H9 (cell line): Measurements from ENCODE around the gene PRRX2. TPM values are rescaled to one million over a fixed set of nuclear protein-coding genes. Genes with fewer than 3 reads are reported as not detected.

Experiments used
- DNase-seq: peaks from one replicate; pipeline ENCODE4 v3.0.0-alpha.2; 2017
- H2AFZ ChIP-seq: one replicate; pipeline ENCODE4 v1.6.1; 2013; ENCODE audit warnings: mild to moderate bottlenecking, low read length, control low read depth, moderate library complexity
- H2AK5ac ChIP-seq: 2 replicates; pipeline ENCODE4 v1.6.1; 2013; ENCODE audit warnings: low read length, control low read depth, mixed read lengths; ENCODE audit not compliant: insufficient read length
- H2BK120ac ChIP-seq: one replicate; pipeline ENCODE4 v1.6.1; 2013; ENCODE audit warnings: low read depth, mild to moderate bottlenecking, low read length, control low read depth, inconsistent platforms; ENCODE audit not compliant: poor library complexity, severe bottlenecking
- H2BK12ac ChIP-seq: 2 replicates; pipeline ENCODE4 v1.6.1; 2013; ENCODE audit warnings: low read length, control low read depth, mixed read lengths, low read depth; ENCODE audit not compliant: insufficient read length
- H2BK15ac ChIP-seq: 2 replicates; pipeline ENCODE4 v1.6.1; 2013; ENCODE audit warnings: low read depth, low read length, control low read depth
- H2BK20ac ChIP-seq: one replicate; pipeline ENCODE4 v1.6.1; 2013; ENCODE audit warnings: low read depth, mild to moderate bottlenecking, low read length, control low read depth, inconsistent platforms; ENCODE audit not compliant: poor library complexity, severe bottlenecking
- H2BK5ac ChIP-seq: 2 replicates; pipeline ENCODE4 v1.6.1; 2013; ENCODE audit warnings: low read length, control low read depth, mixed read lengths; ENCODE audit not compliant: insufficient read length
- H3K14ac ChIP-seq: 2 replicates; pipeline ENCODE4 v1.6.1; 2013; ENCODE audit warnings: low read length, control low read depth; ENCODE audit not compliant: insufficient read depth
- H3K18ac ChIP-seq: 2 replicates; pipeline ENCODE4 v1.6.1; 2013; ENCODE audit warnings: low read depth, mild to moderate bottlenecking, mixed read lengths, low read length, control low read depth; ENCODE audit not compliant: insufficient read length
- H3K23ac ChIP-seq: 2 replicates; pipeline ENCODE4 v1.6.1; 2013; ENCODE audit warnings: low read length, control low read depth, mixed read lengths, low read depth; ENCODE audit not compliant: insufficient read length
- H3K23me2 ChIP-seq: 2 replicates; pipeline ENCODE4 v1.6.1; 2013; ENCODE audit warnings: low read depth, mild to moderate bottlenecking, mixed read lengths, low read length, control low read depth; ENCODE audit not compliant: insufficient read length, poor library complexity, severe bottlenecking
- H3K27ac ChIP-seq: 2 replicates; pipeline ENCODE4 v1.5.1; 2013; ENCODE audit warnings: low read length, control low read depth, mixed read lengths, low read depth; ENCODE audit not compliant: insufficient read length
- H3K27me3 ChIP-seq: 2 replicates; pipeline ENCODE4 v1.6.1; 2013; ENCODE audit warnings: low read length, control low read depth, inconsistent platforms; ENCODE audit not compliant: insufficient read depth
- H3K4ac ChIP-seq: 2 replicates; pipeline ENCODE4 v1.6.1; 2013; ENCODE audit warnings: low read depth, mild to moderate bottlenecking, control low read depth, inconsistent platforms, low read length, moderate library complexity
- H3K4me1 ChIP-seq: 2 replicates; pipeline ENCODE4 v1.6.1; 2013; ENCODE audit warnings: low read length, control low read depth, inconsistent platforms; ENCODE audit not compliant: insufficient read depth
- H3K4me2 ChIP-seq: 2 replicates; pipeline ENCODE4 v1.6.1; 2013; ENCODE audit warnings: low read length, control low read depth, mixed read lengths; ENCODE audit not compliant: insufficient read length, insufficient read depth
- H3K56ac ChIP-seq: 2 replicates; pipeline ENCODE4 v1.6.1; 2013; ENCODE audit warnings: low read depth, mild to moderate bottlenecking, mixed read lengths, low read length, control low read depth; ENCODE audit not compliant: insufficient read length
- H3K79me1 ChIP-seq: 2 replicates; pipeline ENCODE4 v1.6.1; 2013; ENCODE audit warnings: low read depth, mild to moderate bottlenecking, moderate library complexity, low read length, control low read depth, inconsistent platforms; ENCODE audit not compliant: insufficient read depth, poor library complexity, severe bottlenecking
- H3K79me2 ChIP-seq: 2 replicates; pipeline ENCODE4 v1.6.1; 2013; ENCODE audit warnings: low read length, control low read depth, inconsistent platforms; ENCODE audit not compliant: insufficient read depth
- H3K9ac ChIP-seq: 2 replicates; pipeline ENCODE4 v1.6.1; 2013; ENCODE audit warnings: low read length, control low read depth, mixed read lengths; ENCODE audit not compliant: insufficient read length; ENCODE audit errors: extremely low read depth
- H3K9me3 ChIP-seq: one replicate; pipeline ENCODE4 v1.6.1; 2013; ENCODE audit warnings: low read depth, low read length, inconsistent platforms; ENCODE audit not compliant: control insufficient read depth
- H3T11ph ChIP-seq: one replicate; pipeline ENCODE4 v1.6.1; 2013; ENCODE audit warnings: mild to moderate bottlenecking, low read length, control low read depth, inconsistent platforms
- H4K20me1 ChIP-seq: one replicate; pipeline ENCODE4 v1.6.1; 2013; ENCODE audit not compliant: control insufficient read depth, insufficient read length, insufficient read depth
- H4K5ac ChIP-seq: 2 replicates; pipeline ENCODE4 v1.6.1; 2013; ENCODE audit warnings: low read depth, mild to moderate bottlenecking, mixed read lengths, low read length, control low read depth; ENCODE audit not compliant: insufficient read length
- H4K8ac ChIP-seq: replicated peaks from 2 replicates; pipeline ENCODE4 v1.6.1; 2013; ENCODE audit warnings: low read length, control low read depth, mixed read lengths, low read depth; ENCODE audit not compliant: insufficient read length
- H4K91ac ChIP-seq: 2 replicates; pipeline ENCODE4 v1.6.1; 2013; ENCODE audit warnings: low read depth, mild to moderate bottlenecking, moderate library complexity, mixed read lengths, low read length, control low read depth; ENCODE audit not compliant: insufficient read length
- H3K27ac Mint-ChIP-seq, 3 experiments: 2 replicates in 2 of 3; 3 replicates in 1 of 3; pipeline ENCODE4 v1.8.0; 2020 to 2021; ENCODE audit warnings: mixed read lengths in 3 of 3, mild to moderate bottlenecking in 1 of 3, moderate library complexity in 1 of 3
- H3K27me3 Mint-ChIP-seq: 2 replicates; pipeline ENCODE4 v1.8.0; 2021; ENCODE audit warnings: low read depth, mild to moderate bottlenecking, moderate library complexity, mixed read lengths
- H3K36me3 Mint-ChIP-seq, 3 experiments: 2 replicates in 2 of 3; 3 replicates in 1 of 3; pipeline ENCODE4 v1.8.0; 2020 to 2021; ENCODE audit warnings: low read depth in 3 of 3, mixed read lengths in 3 of 3; ENCODE audit not compliant: insufficient read depth in 1 of 3
- H3K4me1 Mint-ChIP-seq, 2 experiments: 2 replicates each; pipeline ENCODE4 v1.8.0; 2020; ENCODE audit warnings: mixed read lengths in 2 of 2
- H3K4me3 Mint-ChIP-seq, 2 experiments: 2 replicates in 1 of 2; 3 replicates in 1 of 2; pipeline ENCODE4 v1.8.0; 2020 to 2021; ENCODE audit warnings: mild to moderate bottlenecking in 2 of 2, mixed read lengths in 2 of 2, moderate library complexity in 1 of 2
- H3K9me3 Mint-ChIP-seq, 2 experiments: 2 replicates in 1 of 2; 3 replicates in 1 of 2; pipeline ENCODE4 v1.8.0; 2020; ENCODE audit warnings: mild to moderate bottlenecking in 2 of 2, mixed read lengths in 2 of 2, moderate library complexity in 1 of 2
- CTCF ChIP-seq: fragments of 200-600 bp; sonication (generic); conservative IDR thresholded peaks from 3 replicates; pipeline ENCODE4 v1.8.0; 2021; ENCODE audit warnings: antibody characterized with exemption, mild to moderate bottlenecking
- WGBS: extraction: QIAGEN DNeasy Blood & Tissue Kit; methylation state at CpG from one replicate; pipeline ENCODE4 v1.1.7; 2013; ENCODE audit warnings: missing lambda C conversion rate, low lambda C conversion rate, mixed read lengths; ENCODE audit not compliant: insufficient read length; ENCODE audit errors: extremely low coverage; 5-methylcytosine and 5-hydroxymethylcytosine counted together
- total RNA-seq: library from RNA; stranded (reverse); gene quantifications from 2 replicates; pipeline ENCODE4 v1.2.1, GENCODE V29; 2021

Gene PRRX2
- total RNA-seq, 1 experiment from 2014 or later, result 3.9 TPM

DNA sequence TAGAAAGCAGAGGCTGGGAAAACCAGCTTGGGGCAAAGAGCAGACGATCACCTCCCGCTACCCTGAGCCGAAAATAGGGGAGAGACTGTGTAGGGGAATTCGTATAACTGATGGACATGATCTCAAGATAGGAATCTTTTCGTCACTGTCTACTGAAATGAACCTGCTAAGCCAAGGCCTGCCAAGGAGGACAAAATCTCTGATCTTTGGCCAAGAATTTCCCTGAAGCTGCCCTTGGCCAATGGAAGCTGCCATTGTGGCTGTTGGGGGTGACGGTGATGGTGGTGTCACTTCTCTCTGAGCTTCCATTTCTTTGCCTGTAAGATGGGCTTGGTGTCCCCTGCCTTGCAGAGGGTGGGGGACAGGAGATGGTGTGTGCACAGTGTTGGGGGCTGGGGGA is 90.7 kb downstream of the PRRX2 start:
- Histone ChIP-seq H2AK5ac (no peak overlapping the region), H4K5ac (no peak overlapping the region), H3K56ac (no peak overlapping the region), H2AFZ (no peak overlapping the region), H3K4me1 (peaks cover 6% of the 10 kb centered on the region; the same call in 1 of the 2 replicates), H3K9me3 (no peaks in the 10 kb centered on the region), H4K91ac (no peak overlapping the region), H3K23ac (no peak overlapping the region), H2BK120ac (no peak overlapping the region), H2BK12ac (no peak overlapping the region), H3K23me2 (no peaks in the 10 kb centered on the region), H3K27me3 (no peaks in the 10 kb centered on the region), H3K4ac (no peak overlapping the region), H4K20me1 (no peaks in the 10 kb centered on the region), H2BK15ac (no peak overlapping the region), H2BK20ac (no peak overlapping the region), H3K9ac (no peak overlapping the region), H4K8ac (no peak overlapping the region), H3K4me2 (no peak overlapping the region), H3K18ac (no peak overlapping the region), H3K79me2 (no peaks in the 10 kb centered on the region), H3K79me1 (no peaks in the 10 kb centered on the region), H3K27ac (no peak overlapping the region), H3T11ph (no peak overlapping the region), H3K14ac (no peak overlapping the region; the same call in 1 of the 2 replicates), H2BK5ac (no peak overlapping the region)
- no peak for DNase-seq
- Mint-ChIP-seq H3K36me3 (no peaks in the 10 kb centered on the region), H3K4me1 (peaks cover 16 to 19% of the 10 kb centered on the region in 2 experiments), H3K27me3 (peaks cover 14% of the 10 kb centered on the region), H3K9me3 (no peaks in the 10 kb centered on the region), H3K4me3 (no peak overlapping the region), H3K27ac (no peak overlapping the region)
- TF ChIP-seq CTCF, result no peak
- WGBS, result no CpG with 5 or more reads among the region's 6 CpGs
